Astrocyte of the cerebellum (primary cell): ENCODE results near the gene DAZL.

Experiments used
- DNase-seq: peaks from one replicate; pipeline ENCODE4 v3.0.0-alpha.2; 2011; ENCODE audit warnings: low read depth
- H3K4me3 ChIP-seq: 2 replicates; pipeline ENCODE4 v1.5.1; 2011; ENCODE audit warnings: mild to moderate bottlenecking, low read depth, low read length, moderate library complexity
- in situ Hi-C: cut with HindIII; loops from 2 replicates; pipeline ENCODE4 v1.10.0; 2017; ENCODE audit warnings: low sequenced_read_pairs
- TF ChIP-seq, protein P1 (sequence below): IDR thresholded peaks from 2 replicates; pipeline ENCODE4 v1.5.1; 2012; ENCODE audit warnings: low read length, low read depth, moderate library complexity, mild to moderate bottlenecking; ENCODE audit errors: missing control alignments

The DAZL gene

DNA sequence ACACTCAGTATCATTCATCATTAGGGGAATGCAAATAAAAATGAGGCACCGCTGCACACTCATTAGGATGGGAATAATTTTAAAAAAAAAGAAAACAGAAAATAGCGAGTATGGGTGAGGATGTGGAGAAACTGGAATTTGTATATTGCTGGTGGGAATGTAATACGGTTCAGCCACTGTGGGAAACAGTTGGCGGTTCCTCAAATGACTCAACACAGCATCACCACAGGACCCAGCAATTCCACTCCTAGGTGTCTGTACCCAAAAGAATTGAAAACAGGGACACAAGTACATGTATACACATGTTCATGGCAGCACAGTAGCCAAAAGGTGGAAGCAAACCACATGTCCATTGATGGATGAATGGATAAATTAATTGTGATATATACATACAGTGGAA is 56.5 kb downstream of the DAZL start:
- no peak overlapping the region for H3K4me3 ChIP-seq
- peak; percentile 68 for DNase-seq
- TF ChIP-seq, protein P1, sequence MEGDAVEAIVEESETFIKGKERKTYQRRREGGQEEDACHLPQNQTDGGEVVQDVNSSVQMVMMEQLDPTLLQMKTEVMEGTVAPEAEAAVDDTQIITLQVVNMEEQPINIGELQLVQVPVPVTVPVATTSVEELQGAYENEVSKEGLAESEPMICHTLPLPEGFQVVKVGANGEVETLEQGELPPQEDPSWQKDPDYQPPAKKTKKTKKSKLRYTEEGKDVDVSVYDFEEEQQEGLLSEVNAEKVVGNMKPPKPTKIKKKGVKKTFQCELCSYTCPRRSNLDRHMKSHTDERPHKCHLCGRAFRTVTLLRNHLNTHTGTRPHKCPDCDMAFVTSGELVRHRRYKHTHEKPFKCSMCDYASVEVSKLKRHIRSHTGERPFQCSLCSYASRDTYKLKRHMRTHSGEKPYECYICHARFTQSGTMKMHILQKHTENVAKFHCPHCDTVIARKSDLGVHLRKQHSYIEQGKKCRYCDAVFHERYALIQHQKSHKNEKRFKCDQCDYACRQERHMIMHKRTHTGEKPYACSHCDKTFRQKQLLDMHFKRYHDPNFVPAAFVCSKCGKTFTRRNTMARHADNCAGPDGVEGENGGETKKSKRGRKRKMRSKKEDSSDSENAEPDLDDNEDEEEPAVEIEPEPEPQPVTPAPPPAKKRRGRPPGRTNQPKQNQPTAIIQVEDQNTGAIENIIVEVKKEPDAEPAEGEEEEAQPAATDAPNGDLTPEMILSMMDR, result no peak
- in situ Hi-C loops, result no loop called here

DNA sequence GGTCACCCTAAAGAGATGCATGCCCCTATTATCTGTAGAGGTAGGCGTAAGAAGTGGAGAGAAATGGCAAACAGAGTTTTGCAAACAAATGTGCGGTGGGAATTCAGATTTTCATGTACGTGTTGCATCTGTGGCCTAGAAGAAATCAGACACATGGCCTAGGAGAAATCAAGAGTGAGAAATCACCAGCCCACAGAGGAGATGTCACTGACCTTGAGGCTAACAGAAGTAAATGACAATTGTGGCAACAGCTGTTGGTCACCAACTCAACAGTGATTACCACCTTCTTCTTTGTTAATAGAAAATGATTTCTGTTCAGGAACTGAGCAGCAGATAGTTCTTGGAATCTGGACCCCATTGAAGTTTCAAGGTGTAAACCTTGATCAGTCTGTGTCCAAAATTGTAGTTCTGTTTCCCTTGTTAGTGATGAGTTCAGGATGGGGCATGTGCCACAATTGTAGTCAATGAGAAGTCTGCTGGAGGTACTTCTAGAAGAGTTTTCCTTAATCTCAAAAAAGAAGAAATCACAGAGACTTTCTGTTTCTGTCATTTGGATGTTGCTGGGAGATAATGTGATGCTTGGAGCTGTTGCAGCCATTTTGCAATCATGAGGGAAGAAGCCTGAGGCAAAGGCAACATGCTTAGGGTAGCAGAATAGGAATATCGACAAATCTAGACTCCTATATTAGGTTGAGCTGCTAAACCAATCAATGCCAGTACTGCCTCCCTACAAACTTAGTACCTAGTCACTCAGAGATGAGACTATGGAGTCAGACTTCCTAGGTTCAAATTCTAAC is 57.5 kb downstream of the DAZL start:
- in situ Hi-C loops, result no loop called here
- DNase-seq, result no peak

DNA sequence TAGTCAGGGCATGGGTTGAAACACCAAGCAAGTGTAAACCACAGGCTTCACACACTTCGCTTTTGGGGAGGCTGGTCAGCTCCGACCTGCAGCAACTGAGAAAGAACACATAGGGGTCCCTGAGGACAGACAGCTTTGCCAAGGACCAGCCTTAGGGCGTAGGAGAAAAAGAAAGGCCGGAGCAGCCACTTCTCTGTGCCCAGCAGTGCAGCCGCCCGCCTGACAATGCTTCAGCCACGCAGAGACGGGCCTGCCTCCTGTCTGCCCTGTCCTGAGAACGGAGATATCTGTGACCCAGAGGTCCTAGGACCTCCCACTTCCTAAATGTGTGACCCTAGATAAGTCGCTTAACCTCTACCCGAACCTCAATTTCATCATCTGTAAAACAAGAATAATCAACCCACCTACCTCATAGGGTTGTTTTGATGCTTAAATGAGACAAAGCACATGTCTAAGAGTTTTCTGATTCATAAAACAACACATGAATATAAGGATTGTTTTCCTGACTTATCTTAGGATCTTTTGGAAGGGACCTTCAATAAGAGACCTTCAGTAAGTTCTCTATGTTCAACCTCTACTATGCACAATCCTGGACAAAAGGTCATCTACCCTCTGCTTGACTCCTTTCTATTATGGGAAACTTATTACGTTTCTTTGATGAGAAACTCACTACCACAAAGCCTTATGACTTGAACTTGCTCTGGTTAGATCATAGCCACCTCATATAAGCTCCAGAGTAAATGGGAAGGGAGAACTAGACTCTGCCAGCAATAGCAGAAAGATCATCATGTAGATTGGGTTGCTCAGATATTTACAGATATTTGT is 58.8 kb downstream of the DAZL start:
- TF ChIP-seq, protein P1, result no peak
- no peak overlapping the region for H3K4me3 ChIP-seq
- in situ Hi-C loops, result no loop called here
- DNase-seq, result no peak

More for the DNA sequence above, 57.5 kb downstream of the DAZL start:
- H3K4me3 ChIP-seq, result no peak overlapping the region
- TF ChIP-seq, protein P1, result no peak

DNA sequence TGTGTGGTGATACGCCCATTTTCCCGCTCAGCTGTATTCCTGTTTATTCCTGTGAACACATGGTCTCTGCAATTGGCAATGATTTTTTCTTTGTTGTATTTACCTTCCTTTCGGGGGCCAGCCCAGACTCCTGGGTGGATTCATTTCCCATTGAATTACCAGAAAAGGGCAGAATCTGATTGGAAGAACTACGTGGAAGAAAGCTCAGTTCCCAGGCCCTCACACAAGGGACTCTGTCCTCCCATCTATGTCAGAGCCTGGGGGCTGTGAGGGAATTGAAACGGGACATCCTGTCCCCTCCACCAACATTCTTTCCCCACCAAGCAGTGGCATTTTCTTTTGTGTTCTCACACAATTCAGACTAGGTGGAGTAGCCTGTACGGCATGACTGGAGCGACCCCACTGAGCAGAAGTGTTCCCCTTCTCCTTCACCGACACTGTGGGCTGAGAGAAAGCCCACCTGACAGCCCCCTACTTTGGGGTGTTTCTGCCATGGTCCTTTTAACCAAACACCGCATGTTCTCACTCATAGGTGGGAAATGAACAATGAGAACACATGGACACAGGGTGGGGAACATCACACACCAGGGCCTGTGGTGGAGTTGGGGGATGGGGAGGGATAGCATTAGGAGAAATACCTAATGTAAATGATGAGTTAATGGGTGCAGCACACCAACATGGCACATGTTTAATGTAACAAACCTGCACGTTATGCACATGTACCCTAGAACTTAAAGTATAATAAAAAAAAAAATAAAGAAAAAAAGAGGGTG is 59.6 kb downstream of the DAZL start:
- H3K4me3 ChIP-seq, result no peak overlapping the region
- TF ChIP-seq, protein P1, result no peak
- no peak for DNase-seq
- in situ Hi-C loops, result no loop called here

DNA sequence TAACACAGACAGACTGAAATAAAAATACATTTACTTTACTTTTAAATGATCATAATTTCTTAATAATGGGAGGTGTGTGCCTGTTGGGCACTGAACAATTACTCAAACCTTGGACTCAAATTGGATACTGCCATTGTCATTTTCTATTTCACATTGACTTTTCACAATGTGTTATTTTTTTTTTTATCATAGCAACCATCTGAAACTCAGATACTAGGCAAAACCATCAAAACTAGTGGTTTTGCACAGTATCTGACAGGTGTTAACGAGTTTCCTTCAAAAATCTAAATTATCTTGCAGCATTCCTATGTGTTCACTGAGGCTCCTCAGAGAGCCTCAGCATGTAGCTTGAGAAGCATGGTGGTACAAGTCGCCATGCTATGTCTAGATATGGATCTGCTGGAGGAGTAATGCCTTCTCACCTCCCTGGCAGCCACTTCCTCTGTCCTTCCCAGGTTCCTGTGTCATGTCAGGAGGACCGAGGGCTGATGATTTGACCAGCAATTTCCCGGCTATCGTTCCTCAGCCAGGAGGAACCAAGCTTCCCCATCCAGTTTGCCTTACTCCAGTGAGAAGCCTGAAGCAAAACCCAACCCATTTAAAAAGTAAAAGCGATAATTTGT is 61.9 kb downstream of the DAZL start:
- in situ Hi-C loops, result no loop called here
- DNase-seq, result no peak
- TF ChIP-seq, protein P1, result no peak
- no peak overlapping the region for H3K4me3 ChIP-seq

DNA sequence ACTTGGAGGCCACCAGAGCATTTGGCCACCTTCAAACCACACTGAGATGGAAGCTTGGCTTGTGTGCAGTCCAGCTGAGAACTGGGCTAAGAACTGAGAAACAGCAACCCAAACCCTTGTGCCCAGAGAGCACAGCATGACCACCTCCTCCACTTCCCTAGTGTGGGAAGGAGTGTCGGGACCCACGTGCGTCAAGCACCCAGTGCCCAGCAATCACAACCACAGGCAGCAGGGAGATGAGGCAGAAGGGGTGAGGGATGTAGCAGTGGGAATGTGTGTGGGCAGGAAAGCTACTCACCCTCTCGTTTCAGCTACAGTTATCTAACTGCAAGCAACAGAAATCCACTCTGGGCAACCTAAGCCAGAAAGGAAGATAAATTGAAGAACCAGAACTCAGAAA is 66.7 kb downstream of the DAZL start:
- DNase-seq, result no peak
- in situ Hi-C loops, result no loop called here
- TF ChIP-seq, protein P1, result no peak
- H3K4me3 ChIP-seq, result no peak overlapping the region
